ENCODE data around the gene ACSF2.

DNA sequence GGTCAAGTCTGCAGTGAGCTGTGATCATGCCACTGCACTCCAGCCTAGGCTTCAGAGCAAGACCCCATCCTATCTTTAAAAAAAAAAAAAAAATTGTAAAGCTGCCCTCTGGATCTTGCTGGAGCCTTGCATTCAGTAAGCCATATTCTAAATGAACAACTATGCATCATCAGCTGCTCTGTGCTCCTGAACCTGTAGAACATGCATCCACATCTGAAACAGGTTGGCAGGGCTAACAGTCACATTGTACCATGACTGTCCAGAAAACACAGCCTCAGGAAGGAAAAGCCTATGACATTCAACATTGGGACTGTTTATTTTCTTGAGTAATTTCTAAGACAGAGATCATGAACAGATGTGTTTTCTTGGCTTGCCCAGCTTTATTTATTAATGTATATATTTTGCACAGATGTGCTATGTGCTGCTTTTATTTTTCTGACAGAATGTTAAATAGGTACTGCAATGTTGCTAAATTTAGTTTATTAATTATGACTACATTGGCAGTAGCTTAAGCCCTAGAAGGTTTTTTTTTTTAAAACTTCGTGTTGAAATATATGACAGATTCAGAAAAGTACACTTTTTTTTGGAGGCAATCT, 19.8 kb downstream of the ACSF2 start:
- TF ChIP-seq, protein P1, sequence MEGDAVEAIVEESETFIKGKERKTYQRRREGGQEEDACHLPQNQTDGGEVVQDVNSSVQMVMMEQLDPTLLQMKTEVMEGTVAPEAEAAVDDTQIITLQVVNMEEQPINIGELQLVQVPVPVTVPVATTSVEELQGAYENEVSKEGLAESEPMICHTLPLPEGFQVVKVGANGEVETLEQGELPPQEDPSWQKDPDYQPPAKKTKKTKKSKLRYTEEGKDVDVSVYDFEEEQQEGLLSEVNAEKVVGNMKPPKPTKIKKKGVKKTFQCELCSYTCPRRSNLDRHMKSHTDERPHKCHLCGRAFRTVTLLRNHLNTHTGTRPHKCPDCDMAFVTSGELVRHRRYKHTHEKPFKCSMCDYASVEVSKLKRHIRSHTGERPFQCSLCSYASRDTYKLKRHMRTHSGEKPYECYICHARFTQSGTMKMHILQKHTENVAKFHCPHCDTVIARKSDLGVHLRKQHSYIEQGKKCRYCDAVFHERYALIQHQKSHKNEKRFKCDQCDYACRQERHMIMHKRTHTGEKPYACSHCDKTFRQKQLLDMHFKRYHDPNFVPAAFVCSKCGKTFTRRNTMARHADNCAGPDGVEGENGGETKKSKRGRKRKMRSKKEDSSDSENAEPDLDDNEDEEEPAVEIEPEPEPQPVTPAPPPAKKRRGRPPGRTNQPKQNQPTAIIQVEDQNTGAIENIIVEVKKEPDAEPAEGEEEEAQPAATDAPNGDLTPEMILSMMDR (IDR thresholded peaks at IDR 0.05; ENCODE audit: insufficient read depth, low read length, poor library complexity, severe bottlenecking), result no peak
- no peak for TF ChIP-seq EZH2phosphoT487 (conservative IDR thresholded peaks at IDR 0.05; ENCODE audit: low read length)

All from SU-DHL-6 (cell line).